Fibroblast of lung (primary cell): ENCODE data around the gene RIN2.

Experiments
- CTCF ChIP-seq, 2 donors: IDR thresholded peaks in 1 of 2; conservative IDR thresholded peaks in 1 of 2; 1 replicate in 1 of 2; 2 replicates in 1 of 2; pipeline ENCODE4 v1.5.1; 2011 to 2012; ENCODE audit warnings: low read length in 2 of 2, control low read depth in 1 of 2, inconsistent platforms in 1 of 2, low read depth in 1 of 2, mild to moderate bottlenecking in 1 of 2
- EZH2 ChIP-seq: IDR thresholded peaks from 2 replicates; pipeline ENCODE4 v1.5.1; 2012; ENCODE audit warnings: low read length, control low read depth, mild to moderate bottlenecking; ENCODE audit errors: missing control alignments

GRCh38 chr20:19743640-19743995 is 14.4 kb upstream of the RIN2 start:
- TF ChIP-seq CTCF (conservative IDR thresholded peaks at IDR 0.05 in 1 of 2, IDR thresholded peaks at IDR 0.05 in 1 of 2; ENCODE audit: low read depth in 1 of 2, low read length in 2 of 2) (no peak), EZH2 (no peak)
